Activated T-helper 2 cell treated with anti-CD3 and anti-CD28 coated beads, Interferon-gamma antibody, Interleukin-2, Interleukin-4, amounts not matched to agents 10 μg/mL and 5 μg/mL and 100 μg/mL, durations not matched to agents 14 hours and 24 hours and 36 hours (primary cell): ENCODE measurements around the gene MAT2A. TPM values are rescaled to one million over a fixed set of nuclear protein-coding genes. Genes with fewer than 3 reads are reported as not detected.

ENCODE experiments used
- DNase-seq: peaks from one replicate; pipeline ENCODE4 v3.0.0; 2021; ENCODE audit warnings: low spot score
- H3K27ac Mint-ChIP-seq: one replicate; pipeline ENCODE4 v1.8.0; 2021; ENCODE audit warnings: mixed read lengths
- H3K27me3 Mint-ChIP-seq: one replicate; pipeline ENCODE4 v1.8.0; 2021; ENCODE audit warnings: low read depth, mixed read lengths
- H3K36me3 Mint-ChIP-seq: one replicate; pipeline ENCODE4 v1.8.0; 2021; ENCODE audit warnings: low read depth, mixed read lengths
- H3K4me1 Mint-ChIP-seq: one replicate; pipeline ENCODE4 v1.8.0; 2021; ENCODE audit warnings: low read depth, mixed read lengths
- H3K4me3 Mint-ChIP-seq: one replicate; pipeline ENCODE4 v1.8.0; 2021; ENCODE audit warnings: low read depth, mild to moderate bottlenecking, moderate library complexity, mixed read lengths
- H3K9me3 Mint-ChIP-seq: one replicate; pipeline ENCODE4 v1.8.0; 2021; ENCODE audit warnings: mixed read lengths
- intact Hi-C: fragments of 100-400 bp; cut with micrococcal nuclease; formaldehyde crosslinking; loops from one replicate; pipeline ENCODE4 v1.15.1; 2023
- total RNA-seq: library from RNA; stranded (reverse); gene quantifications from 2 replicates; pipeline ENCODE4 v1.2.3, GENCODE V29; 2022

MAT2A gene
- total RNA-seq, 1 donor from 2014 or later: 403 TPM

DNA sequence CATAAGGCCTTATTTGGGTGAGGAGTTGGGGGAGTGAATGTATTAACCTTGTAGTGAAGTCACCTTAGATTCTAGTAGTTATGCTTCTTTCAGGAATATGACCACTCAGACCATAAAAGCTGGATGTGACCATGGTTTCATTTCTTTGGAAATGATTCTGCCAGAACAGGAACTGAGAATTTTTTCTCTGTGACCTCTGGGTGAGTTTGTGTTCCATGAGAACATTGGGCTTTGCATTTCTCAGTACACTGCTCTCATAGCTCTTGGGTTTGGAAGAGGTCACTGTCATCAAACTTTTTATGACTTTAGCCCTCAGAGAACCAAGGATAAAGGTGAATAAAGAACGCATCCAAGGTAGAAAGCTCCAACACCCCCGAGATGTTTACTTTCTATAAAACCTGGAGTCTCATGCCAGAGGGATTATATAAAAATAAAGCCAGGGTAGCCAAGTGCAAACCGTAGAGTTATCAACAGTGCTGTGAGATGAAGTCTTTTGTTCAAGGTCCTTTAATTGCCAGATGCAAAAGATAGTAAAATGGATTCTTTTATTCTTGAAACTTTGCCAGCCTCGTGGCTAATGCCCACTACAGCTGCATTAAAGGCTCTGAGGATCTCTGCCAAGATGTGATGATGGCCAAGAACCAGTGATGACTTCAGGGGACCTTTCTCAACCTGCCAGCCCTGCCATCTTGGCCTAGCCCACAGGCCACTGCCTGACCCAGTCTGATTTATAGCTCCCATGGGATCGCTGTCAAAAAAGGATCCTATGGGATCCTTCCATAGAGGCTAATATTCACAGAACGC, 27.8 kb upstream of the MAT2A start:
- Mint-ChIP-seq H3K36me3 (no peaks in the 10 kb centered on the region), H3K4me1 (no peaks in the 10 kb centered on the region), H3K9me3 (no peaks in the 10 kb centered on the region), H3K4me3 (no peak overlapping the region), H3K27me3 (peaks cover 5% of the 10 kb centered on the region), H3K27ac (no peak overlapping the region)
- no peak for DNase-seq
- intact Hi-C loops: no loop called here

DNA sequence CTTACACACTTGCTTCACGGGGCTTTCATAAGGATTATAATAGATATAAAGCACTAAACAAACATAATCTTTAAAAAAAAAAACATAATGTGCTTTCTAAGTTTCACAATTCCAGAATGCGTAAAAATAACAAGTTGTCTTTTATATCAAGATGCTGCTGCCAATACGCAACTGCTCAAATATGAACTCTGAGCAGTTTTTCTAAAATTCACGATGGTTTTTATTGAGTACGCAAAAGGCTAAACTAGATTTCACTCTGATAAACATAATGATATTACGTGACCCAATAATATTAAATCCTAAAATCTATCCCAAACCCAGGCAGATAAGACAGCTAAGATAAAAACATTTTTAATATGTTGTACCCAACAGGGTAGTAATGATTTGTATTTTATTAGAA, 24.6 kb upstream of the MAT2A start:
- Mint-ChIP-seq H3K9me3 (no peaks in the 10 kb centered on the region), H3K27me3 (peaks cover 7% of the 10 kb centered on the region), H3K4me1 (no peaks in the 10 kb centered on the region), H3K27ac (no peak overlapping the region), H3K36me3 (no peaks in the 10 kb centered on the region), H3K4me3 (no peak overlapping the region)
- intact Hi-C loops: no loop called here
- no peak for DNase-seq

DNA sequence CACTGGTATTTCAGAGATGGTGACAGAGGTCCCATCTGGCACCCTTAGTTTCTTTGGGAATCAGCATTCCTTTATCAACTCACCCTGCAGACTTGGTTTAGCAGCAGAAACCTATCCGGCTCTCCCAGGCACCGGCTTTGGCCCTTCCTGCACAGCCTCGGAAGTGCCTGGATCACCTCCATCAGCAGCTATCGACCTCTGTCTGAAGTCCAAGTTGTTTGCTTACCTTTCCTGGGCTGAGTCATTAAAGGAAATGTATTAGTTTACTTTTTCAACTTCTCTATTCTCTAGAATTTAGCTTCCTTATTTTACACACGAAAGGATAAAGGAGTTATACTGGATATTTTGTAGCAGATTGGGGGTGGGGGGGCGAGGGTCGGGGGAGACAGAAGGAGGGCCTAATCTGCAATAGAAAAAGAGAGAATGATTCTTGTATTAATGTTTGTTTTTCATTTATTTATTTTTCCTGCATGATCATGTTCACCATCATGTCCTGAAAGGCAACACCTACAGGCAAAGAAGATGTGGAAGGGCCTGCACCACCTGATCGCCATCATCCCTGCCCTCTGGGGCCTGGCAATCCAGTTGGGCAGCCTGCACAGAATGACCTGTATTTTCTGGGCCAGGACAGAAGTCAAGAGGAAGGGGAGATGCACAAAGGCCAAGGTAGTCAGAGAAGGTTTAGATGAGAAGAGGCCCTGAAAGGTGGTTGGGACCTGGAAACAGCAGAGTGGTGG, 22.1 kb upstream of the MAT2A start:
- no peaks in the 10 kb centered on the region for H3K9me3 Mint-ChIP-seq
- no peak for DNase-seq
- no peaks in the 10 kb centered on the region for H3K4me1 Mint-ChIP-seq
- peaks cover 10% of the 10 kb centered on the region for H3K27me3 Mint-ChIP-seq
- H3K27ac Mint-ChIP-seq: no peak overlapping the region
- no peaks in the 10 kb centered on the region for H3K36me3 Mint-ChIP-seq
- intact Hi-C loops: no loop called here
- H3K4me3 Mint-ChIP-seq: no peak overlapping the region

DNA sequence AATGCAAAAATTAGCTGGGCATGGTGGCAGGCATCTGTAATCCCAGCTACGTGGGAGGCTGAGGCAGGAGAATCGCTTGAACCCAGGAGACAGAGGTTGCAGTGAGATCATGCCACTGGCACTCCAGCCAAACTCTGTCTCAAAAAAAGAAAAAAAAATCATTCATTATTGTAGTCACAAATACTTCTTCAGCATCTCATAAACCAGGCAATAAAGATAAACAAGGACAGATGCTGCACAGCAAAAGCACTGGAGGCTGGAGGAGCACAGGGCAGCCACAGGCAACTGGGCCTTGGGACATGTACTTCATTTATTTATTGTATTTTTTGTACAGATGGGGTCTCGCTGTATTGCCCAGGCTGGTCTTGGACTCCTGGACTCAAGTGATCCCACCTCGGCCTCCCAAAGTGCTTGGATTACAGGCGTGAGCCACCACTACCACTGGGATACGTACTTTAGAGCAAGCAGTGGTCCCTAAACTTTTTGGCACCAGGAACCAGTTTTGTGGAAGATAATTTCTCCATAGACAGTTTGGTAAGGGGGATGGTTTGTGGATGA, 16.8 kb upstream of the MAT2A start:
- H3K36me3 Mint-ChIP-seq: no peaks in the 10 kb centered on the region
- DNase-seq: no peak
- no peak overlapping the region for H3K27ac Mint-ChIP-seq
- H3K4me1 Mint-ChIP-seq: peaks cover 9% of the 10 kb centered on the region
- intact Hi-C loops: loop anchor here (5.0 kb wide), 1 partner anchor 60 kb away; no protein-coding TSS in a partner anchor
- H3K9me3 Mint-ChIP-seq: no peaks in the 10 kb centered on the region
- H3K27me3 Mint-ChIP-seq: peaks cover 13% of the 10 kb centered on the region
- no peak overlapping the region for H3K4me3 Mint-ChIP-seq

DNA sequence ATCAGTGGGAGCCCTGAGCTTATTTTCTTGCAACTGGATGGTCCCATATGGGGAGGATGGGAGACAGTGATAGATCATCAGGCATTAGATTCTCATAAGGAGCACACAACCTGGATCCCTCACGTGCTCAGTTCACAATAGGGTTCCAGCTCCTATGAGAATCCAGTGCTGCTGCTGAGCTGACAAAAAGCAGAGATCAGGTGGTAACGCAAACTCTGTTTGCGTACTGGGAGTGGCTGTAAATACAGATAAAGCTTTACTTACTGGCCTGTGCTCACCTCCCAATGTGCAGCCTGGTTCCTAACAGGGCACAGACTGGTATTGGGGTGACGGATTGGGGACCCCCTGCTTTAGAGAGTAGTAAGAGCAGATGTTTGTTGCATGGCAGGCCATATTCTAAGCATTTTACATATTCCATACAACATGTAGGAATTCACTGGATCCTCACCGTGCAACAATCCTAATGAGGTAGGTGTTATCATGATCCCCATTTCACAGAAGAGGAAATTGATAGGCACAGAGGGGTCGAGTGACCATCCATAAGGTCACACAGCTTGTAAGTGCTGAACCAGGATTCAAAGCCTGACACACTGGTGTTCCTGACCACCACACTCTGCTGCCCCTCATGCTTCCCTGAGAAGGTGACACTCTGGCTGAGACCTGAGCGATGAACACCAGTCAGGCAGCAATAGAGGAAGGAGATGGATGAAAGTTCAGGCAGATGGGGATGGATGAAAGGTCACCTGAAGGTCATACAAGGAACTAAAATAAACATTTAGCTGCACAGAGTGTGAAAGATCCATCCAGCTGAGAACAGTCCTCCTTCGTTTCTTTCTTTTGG, 15.7 kb upstream of the MAT2A start:
- no peak overlapping the region for H3K4me3 Mint-ChIP-seq
- intact Hi-C loops: loop anchor here (5.0 kb wide), 1 partner anchor 61 kb away; no protein-coding TSS in a partner anchor

DNA sequence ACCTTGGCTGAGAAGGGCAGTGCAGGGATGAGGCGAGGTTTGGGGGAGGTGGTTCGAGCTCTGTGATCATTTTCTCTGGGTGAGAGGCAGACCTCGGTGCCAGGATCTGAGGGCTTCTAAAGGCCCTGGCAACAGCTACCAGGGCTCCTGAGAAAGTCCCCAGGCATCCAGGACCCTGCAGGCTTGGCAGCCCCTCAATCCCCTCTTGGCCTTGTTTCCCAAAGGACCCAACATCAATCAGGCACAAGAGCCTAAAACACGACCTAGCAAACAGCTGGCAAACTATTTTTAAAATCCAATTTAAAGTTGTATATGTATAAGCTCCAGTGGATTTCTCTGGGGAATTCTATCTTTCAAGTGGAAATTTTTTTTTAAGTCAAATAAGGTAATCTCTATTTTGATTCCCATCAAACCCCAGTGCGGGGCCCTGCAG, 15.0 kb upstream of the MAT2A start:
- Mint-ChIP-seq H3K9me3 (no peaks in the 10 kb centered on the region), H3K4me3 (no peak overlapping the region), H3K27me3 (peaks cover 21% of the 10 kb centered on the region), H3K4me1 (peaks cover 9% of the 10 kb centered on the region), H3K36me3 (no peaks in the 10 kb centered on the region), H3K27ac (no peak overlapping the region)
- intact Hi-C loops: loop anchor here (5.0 kb wide), 1 partner anchor 62 kb away; no protein-coding TSS in a partner anchor
- DNase-seq: no peak

More for the DNA sequence above, 15.7 kb upstream of the MAT2A start:
- Mint-ChIP-seq H3K27ac (no peak overlapping the region), H3K36me3 (no peaks in the 10 kb centered on the region), H3K4me1 (peaks cover 9% of the 10 kb centered on the region), H3K9me3 (no peaks in the 10 kb centered on the region), H3K27me3 (peaks cover 19% of the 10 kb centered on the region)
- DNase-seq: no peak

DNA sequence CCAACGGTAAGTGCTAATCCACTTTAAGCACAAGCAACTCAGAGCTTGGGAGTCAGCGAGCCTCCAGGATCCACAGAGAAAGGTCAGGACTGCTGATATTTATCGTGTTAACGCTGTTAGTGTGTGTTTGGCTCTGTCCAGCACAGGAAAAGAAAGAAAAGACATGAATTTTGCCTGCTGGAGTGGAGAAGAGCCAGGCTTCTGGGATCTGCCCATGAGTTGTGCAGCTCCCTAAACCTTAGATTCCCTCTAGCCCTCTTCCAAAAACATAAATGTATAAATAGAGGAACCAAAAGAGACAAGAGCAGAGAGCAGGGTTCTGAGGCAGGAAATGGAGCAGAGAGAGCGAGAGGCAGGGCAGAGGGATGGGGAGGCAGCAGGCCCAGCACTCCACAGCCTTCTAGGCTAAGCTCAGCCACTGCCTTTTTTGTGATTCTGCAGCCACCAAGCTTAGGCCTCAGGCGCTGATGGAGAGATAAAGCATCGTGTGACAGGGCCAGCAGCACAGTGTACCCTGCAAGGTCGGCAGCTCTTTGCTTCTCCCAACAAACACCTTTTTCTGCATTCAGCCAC, 14.5 kb upstream of the MAT2A start:
- Mint-ChIP-seq H3K36me3 (no peaks in the 10 kb centered on the region), H3K4me3 (no peak overlapping the region), H3K9me3 (no peaks in the 10 kb centered on the region), H3K4me1 (peaks cover 9% of the 10 kb centered on the region), H3K27me3 (peaks cover 24% of the 10 kb centered on the region), H3K27ac (no peak overlapping the region)
- intact Hi-C loops: loop anchor here (5.0 kb wide), 1 partner anchor 62 kb away; no protein-coding TSS in a partner anchor
- DNase-seq: no peak

DNA sequence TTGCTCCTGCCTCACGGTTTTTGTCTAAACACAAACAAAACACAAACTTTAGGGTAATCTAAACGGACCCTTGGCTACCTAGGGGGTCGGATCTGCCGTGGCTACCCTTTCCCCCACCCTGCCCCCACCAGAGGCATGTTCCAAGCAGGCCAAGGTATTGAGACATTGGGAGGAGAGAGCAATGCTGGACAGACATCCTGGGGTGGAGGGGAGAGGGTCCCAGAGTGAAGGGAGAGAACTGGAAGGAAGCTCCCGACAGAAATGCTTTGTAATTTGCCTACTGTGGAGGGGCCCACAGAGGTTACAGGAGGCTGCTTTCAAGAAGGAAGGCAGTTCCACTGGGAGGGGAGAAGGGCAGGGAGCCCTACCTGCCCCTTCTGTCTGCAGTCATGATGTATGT, 13.9 kb upstream of the MAT2A start:
- intact Hi-C loops: no loop called here
- no peak overlapping the region for H3K4me3 Mint-ChIP-seq
- peaks cover 9% of the 10 kb centered on the region for H3K4me1 Mint-ChIP-seq
- no peak overlapping the region for H3K27ac Mint-ChIP-seq
- no peak for DNase-seq
- no peaks in the 10 kb centered on the region for H3K9me3 Mint-ChIP-seq
- H3K27me3 Mint-ChIP-seq: peaks cover 24% of the 10 kb centered on the region
- H3K36me3 Mint-ChIP-seq: no peaks in the 10 kb centered on the region

DNA sequence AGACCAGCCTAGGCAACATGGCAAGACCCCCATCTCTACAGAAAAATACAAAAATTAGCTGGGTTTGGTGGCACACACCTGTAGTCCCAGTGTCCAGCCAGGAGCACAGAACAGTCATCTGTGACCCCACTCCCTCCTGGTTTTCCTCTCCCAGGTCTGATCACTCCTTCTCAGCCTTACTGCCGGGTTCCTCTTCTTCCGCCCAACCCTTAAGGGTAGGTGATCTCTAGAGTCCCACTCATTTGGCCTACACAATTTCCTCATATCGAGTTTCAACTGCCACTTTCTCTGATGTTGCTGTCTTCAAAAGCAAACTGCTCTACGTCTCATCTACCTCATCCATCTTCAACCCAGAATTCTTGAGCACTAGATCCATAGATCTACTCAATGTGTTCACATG, 13.4 kb upstream of the MAT2A start:
- Mint-ChIP-seq H3K36me3 (no peaks in the 10 kb centered on the region), H3K27me3 (peaks cover 24% of the 10 kb centered on the region), H3K27ac (no peak overlapping the region), H3K4me1 (peaks cover 9% of the 10 kb centered on the region), H3K9me3 (no peaks in the 10 kb centered on the region), H3K4me3 (no peak overlapping the region)
- intact Hi-C loops: no loop called here
- no peak for DNase-seq

DNA sequence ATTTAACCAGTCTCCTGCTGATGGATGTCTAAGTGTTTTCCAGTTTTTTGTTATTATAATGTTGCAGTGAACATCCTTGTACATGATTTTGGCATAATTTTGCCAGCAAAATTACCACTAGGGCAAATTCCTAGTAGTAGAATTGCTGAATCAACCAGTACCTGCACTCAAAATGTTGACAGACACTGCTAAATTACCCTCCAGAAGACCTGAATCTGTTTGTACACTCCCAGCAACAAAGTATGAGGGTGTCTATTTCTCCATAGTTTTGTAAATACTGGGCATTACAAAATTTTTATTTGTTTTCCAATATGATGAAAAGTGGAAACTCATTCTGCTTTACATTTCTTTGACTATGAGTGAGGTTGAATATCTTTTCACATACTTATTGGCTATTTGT, 11.2 kb upstream of the MAT2A start:
- H3K4me1 Mint-ChIP-seq: peaks cover 9% of the 10 kb centered on the region
- no peak overlapping the region for H3K27ac Mint-ChIP-seq
- H3K9me3 Mint-ChIP-seq: no peaks in the 10 kb centered on the region
- no peak for DNase-seq
- no peak overlapping the region for H3K4me3 Mint-ChIP-seq
- no peaks in the 10 kb centered on the region for H3K36me3 Mint-ChIP-seq
- peaks cover 21% of the 10 kb centered on the region for H3K27me3 Mint-ChIP-seq
- intact Hi-C loops: no loop called here

DNA sequence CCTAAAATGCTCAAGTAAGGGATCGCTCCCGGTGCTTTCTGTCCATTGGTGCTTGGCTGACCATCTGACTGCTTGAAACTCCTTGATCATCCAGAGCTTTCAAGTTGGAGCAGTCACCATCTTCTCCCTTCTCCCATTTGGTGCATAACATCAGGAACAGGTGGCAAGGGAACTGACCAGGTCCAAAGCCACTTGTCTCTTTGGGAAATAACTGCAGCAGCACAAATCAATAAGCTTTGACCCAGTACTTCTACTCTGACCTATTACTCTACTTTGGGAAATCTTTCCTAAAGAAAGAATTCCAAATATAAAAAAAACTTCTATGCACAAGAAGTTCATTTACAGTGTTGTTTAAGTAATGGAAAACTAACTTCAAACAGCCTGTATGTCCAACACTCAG, 10.6 kb upstream of the MAT2A start:
- intact Hi-C loops: no loop called here
- no peak for DNase-seq
- Mint-ChIP-seq H3K4me1 (peaks cover 9% of the 10 kb centered on the region), H3K9me3 (no peaks in the 10 kb centered on the region), H3K4me3 (no peak overlapping the region), H3K27ac (no peak overlapping the region), H3K36me3 (no peaks in the 10 kb centered on the region), H3K27me3 (peaks cover 19% of the 10 kb centered on the region)

DNA sequence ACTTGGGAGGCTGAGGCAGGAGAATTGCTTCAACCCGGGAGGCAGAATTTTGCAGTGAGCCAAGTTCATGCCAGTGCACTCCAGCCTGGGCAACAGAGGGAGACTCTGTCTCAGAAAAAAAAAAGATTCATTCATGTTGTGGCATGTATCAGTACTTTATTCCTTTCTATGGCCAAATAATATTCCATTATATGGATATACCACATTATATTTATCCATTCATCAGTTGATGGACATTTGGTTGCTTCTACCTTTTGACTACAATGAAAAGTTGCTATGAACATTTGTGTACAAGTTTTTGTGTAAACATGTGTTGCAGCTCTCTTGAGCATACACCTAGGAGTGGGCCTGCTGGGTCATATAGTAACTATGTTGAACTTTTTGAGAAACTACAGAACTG, 9.2 kb upstream of the MAT2A start:
- Mint-ChIP-seq H3K4me3 (no peak overlapping the region), H3K9me3 (no peaks in the 10 kb centered on the region), H3K36me3 (no peaks in the 10 kb centered on the region), H3K27me3 (peaks cover 19% of the 10 kb centered on the region), H3K4me1 (peaks cover 2% of the 10 kb centered on the region), H3K27ac (no peak overlapping the region)
- intact Hi-C loops: no loop called here
- no peak for DNase-seq
